ENCODE data around the gene ALCAM. TPM values are rescaled to one million over a fixed set of nuclear protein-coding genes. Genes with fewer than 3 reads are reported as not detected.

The ALCAM gene
- total RNA-seq, 1 experiment from 2014 or later: 32.3 TPM

DNA sequence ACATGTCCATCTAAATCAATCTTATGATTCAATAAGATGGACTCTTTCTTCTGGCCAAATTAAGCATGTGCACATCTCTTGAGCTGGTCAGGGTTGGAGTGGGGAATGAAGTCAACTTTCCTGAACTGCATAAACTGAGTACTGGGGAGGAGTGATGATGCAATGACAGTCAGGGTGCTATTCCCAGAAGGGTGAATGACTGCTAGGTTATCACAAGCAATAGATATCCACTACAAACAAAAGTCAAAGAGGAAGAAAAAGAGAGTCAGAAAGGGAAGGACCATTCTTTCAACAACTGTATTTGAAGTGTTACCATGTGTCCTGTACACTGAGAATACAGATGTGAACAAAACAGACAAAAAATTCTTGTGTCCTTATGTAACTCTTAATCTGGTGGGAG is 70.0 kb downstream of the ALCAM start:
- no peaks in the 10 kb centered on the region for H3K9me3 ChIP-seq (ENCODE audit: control insufficient read depth, insufficient read depth, low read depth, low read length)
- ChIA-PET CTCF (no interaction called here), POLR2A (no interaction called here)
- H3K4me1 ChIP-seq (ENCODE audit: control insufficient read depth, insufficient read depth, low read length): no peaks in the 10 kb centered on the region
- H3K36me3 ChIP-seq (ENCODE audit: control insufficient read depth, insufficient read depth, low read length): no peaks in the 10 kb centered on the region
- TF ChIP-seq SIN3A (IDR thresholded peaks at IDR 0.05; ENCODE audit: borderline replicate concordance, insufficient read depth, low read depth, low read length): no peak
- TF ChIP-seq, protein P1, sequence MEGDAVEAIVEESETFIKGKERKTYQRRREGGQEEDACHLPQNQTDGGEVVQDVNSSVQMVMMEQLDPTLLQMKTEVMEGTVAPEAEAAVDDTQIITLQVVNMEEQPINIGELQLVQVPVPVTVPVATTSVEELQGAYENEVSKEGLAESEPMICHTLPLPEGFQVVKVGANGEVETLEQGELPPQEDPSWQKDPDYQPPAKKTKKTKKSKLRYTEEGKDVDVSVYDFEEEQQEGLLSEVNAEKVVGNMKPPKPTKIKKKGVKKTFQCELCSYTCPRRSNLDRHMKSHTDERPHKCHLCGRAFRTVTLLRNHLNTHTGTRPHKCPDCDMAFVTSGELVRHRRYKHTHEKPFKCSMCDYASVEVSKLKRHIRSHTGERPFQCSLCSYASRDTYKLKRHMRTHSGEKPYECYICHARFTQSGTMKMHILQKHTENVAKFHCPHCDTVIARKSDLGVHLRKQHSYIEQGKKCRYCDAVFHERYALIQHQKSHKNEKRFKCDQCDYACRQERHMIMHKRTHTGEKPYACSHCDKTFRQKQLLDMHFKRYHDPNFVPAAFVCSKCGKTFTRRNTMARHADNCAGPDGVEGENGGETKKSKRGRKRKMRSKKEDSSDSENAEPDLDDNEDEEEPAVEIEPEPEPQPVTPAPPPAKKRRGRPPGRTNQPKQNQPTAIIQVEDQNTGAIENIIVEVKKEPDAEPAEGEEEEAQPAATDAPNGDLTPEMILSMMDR (IDR thresholded peaks at IDR 0.05): no peak
- TF ChIP-seq, protein P2, sequence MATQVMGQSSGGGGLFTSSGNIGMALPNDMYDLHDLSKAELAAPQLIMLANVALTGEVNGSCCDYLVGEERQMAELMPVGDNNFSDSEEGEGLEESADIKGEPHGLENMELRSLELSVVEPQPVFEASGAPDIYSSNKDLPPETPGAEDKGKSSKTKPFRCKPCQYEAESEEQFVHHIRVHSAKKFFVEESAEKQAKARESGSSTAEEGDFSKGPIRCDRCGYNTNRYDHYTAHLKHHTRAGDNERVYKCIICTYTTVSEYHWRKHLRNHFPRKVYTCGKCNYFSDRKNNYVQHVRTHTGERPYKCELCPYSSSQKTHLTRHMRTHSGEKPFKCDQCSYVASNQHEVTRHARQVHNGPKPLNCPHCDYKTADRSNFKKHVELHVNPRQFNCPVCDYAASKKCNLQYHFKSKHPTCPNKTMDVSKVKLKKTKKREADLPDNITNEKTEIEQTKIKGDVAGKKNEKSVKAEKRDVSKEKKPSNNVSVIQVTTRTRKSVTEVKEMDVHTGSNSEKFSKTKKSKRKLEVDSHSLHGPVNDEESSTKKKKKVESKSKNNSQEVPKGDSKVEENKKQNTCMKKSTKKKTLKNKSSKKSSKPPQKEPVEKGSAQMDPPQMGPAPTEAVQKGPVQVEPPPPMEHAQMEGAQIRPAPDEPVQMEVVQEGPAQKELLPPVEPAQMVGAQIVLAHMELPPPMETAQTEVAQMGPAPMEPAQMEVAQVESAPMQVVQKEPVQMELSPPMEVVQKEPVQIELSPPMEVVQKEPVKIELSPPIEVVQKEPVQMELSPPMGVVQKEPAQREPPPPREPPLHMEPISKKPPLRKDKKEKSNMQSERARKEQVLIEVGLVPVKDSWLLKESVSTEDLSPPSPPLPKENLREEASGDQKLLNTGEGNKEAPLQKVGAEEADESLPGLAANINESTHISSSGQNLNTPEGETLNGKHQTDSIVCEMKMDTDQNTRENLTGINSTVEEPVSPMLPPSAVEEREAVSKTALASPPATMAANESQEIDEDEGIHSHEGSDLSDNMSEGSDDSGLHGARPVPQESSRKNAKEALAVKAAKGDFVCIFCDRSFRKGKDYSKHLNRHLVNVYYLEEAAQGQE (IDR thresholded peaks at IDR 0.05; ENCODE audit: insufficient read depth in 1 of 2, low read depth in 2 of 2, low read length in 1 of 2): no peak
- TF ChIP-seq TCF7L2 (IDR thresholded peaks at IDR 0.05; ENCODE audit: low read depth, low read length): no peak
- no peak for TF ChIP-seq POLR2AphosphoS5 (IDR thresholded peaks at IDR 0.05; ENCODE audit: low read depth, low read length)
- no peak overlapping the region for H3K27ac ChIP-seq (ENCODE audit: low read length)
- DNase-seq (ENCODE audit: low read depth, low spot score) (no peak), ATAC-seq (no peak)
- in situ Hi-C loops (cut with HindIII; ENCODE audit: low pct_unique_long_range_greater_than_20kb, low sequenced_read_pairs): no loop called here
- no peak overlapping the region for H3K4me3 ChIP-seq (ENCODE audit: low read depth in 2 of 2, low read length in 2 of 2)
- BruUV-seq (replicated peaks): no TSS peak
- intact Hi-C loops (cut with micrococcal nuclease; ENCODE audit: unreplicated experiment): no loop called here
- H3K27me3 ChIP-seq (ENCODE audit: control insufficient read depth, insufficient read depth, low read length): no peaks in the 10 kb centered on the region

DNA sequence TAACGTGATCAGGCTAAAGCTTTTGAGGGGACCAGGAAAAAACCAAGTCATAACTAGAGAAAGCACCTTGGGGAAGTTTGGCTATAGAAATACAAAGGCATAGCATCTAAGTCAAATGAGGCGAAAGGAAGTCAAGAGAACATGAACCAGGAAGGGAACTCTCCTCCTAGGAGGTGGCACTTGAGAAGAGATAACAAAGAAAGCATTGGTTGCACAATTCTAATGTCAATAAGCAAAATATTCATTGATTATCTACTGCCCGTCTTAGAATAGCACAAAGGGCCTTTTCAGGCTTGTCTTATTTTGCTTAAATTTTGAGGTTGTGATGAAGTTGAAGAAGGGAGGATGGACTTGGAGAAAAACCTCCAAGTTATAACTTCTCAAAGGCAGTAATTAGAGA is 73.4 kb downstream of the ALCAM start:
- CTCF ChIA-PET: no interaction called here
- no TSS peak for BruUV-seq (replicated peaks)
- Histone ChIP-seq H3K36me3 (ENCODE audit: control insufficient read depth, insufficient read depth, low read length) (no peaks in the 10 kb centered on the region), H3K27me3 (ENCODE audit: control insufficient read depth, insufficient read depth, low read length) (no peaks in the 10 kb centered on the region), H3K9me3 (ENCODE audit: control insufficient read depth, insufficient read depth, low read depth, low read length) (no peaks in the 10 kb centered on the region), H3K4me3 (ENCODE audit: low read depth in 2 of 2, low read length in 2 of 2) (no peak overlapping the region), H3K27ac (ENCODE audit: low read length) (no peak overlapping the region), H3K4me1 (ENCODE audit: control insufficient read depth, insufficient read depth, low read length) (no peaks in the 10 kb centered on the region)
- DNase-seq (ENCODE audit: low read depth, low spot score) (no peak), ATAC-seq (no peak)
- TF ChIP-seq, protein P1 (IDR thresholded peaks at IDR 0.05): no peak
- TF ChIP-seq TCF7L2 (IDR thresholded peaks at IDR 0.05; ENCODE audit: low read depth, low read length) (no peak), SIN3A (IDR thresholded peaks at IDR 0.05; ENCODE audit: borderline replicate concordance, insufficient read depth, low read depth, low read length) (no peak), POLR2AphosphoS5 (IDR thresholded peaks at IDR 0.05; ENCODE audit: low read depth, low read length) (no peak)
- TF ChIP-seq, protein P2 (IDR thresholded peaks at IDR 0.05; ENCODE audit: insufficient read depth in 1 of 2, low read depth in 2 of 2, low read length in 1 of 2): no peak
- POLR2A ChIA-PET: no interaction called here
- in situ Hi-C loops (cut with HindIII; ENCODE audit: low pct_unique_long_range_greater_than_20kb, low sequenced_read_pairs) (no loop called here), intact Hi-C loops (cut with micrococcal nuclease; ENCODE audit: unreplicated experiment) (no loop called here)

Measured in Panc1 (cell line).